SK-N-SH treated with all-trans-retinoic acid at 6 μM for 48 hours (cell line): ENCODE measurements around the gene SCN1B.

Experiments used
- ATAC-seq: fragments of 200-7000 bp; cut with Tn5 transposase; 3 replicates; pipeline ENCODE4 v1.9.1; 2020; ENCODE audit warnings: mild to moderate bottlenecking, moderate library complexity
- ARNTL ChIP-seq: fragments of 450-650 bp; formaldehyde crosslinking; IDR thresholded peaks from 2 replicates; pipeline ENCODE4 v1.5.0; 2020; ENCODE audit warnings: low read depth, mild to moderate bottlenecking, moderate library complexity, borderline replicate concordance
- ESRRG ChIP-seq: fragments of 250-450 bp; sonication (Bioruptor Pico); IDR thresholded peaks from 2 replicates; pipeline ENCODE4 v1.6.1; 2021; ENCODE audit warnings: mild to moderate bottlenecking
- GLIS3 ChIP-seq: fragments of 250-450 bp; sonication (Bioruptor Pico); IDR thresholded peaks from 2 replicates; pipeline ENCODE4 v1.5.0; 2020; ENCODE audit warnings: mild to moderate bottlenecking, moderate library complexity
- ISL1 ChIP-seq: fragments of 250-450 bp; sonication (Bioruptor Pico); IDR thresholded peaks from 2 replicates; pipeline ENCODE4 v2.1.2; 2022; ENCODE audit warnings: mild to moderate bottlenecking, moderate library complexity
- OSR1 ChIP-seq: fragments of 250-450 bp; sonication (Bioruptor Pico); IDR thresholded peaks from 2 replicates; pipeline ENCODE4 v1.8.0; 2022; ENCODE audit warnings: moderate library complexity, mild to moderate bottlenecking, inconsistent platforms
- PPARA ChIP-seq: fragments of 250-450 bp; sonication (Bioruptor Pico); IDR thresholded peaks from 2 replicates; pipeline ENCODE4 v1.5.0; 2020; ENCODE audit warnings: mild to moderate bottlenecking, borderline replicate concordance
- RARB ChIP-seq: fragments of 250-450 bp; sonication (Bioruptor Pico); IDR thresholded peaks from 2 replicates; pipeline ENCODE4 v1.8.0; 2021; ENCODE audit warnings: mild to moderate bottlenecking, moderate library complexity
- SNAI2 ChIP-seq: fragments of 250-450 bp; sonication (Bioruptor Pico); IDR thresholded peaks from 2 replicates; pipeline ENCODE4 v1.5.0; 2020; ENCODE audit warnings: mild to moderate bottlenecking, moderate library complexity
- TOX ChIP-seq: fragments of 250-450 bp; sonication (Bioruptor Pico); IDR thresholded peaks from 2 replicates; pipeline ENCODE4 v1.8.0; 2021; ENCODE audit warnings: mild to moderate bottlenecking, moderate library complexity, borderline replicate concordance
- ZC3H10 ChIP-seq: fragments of 250-450 bp; sonication (Bioruptor Pico); IDR thresholded peaks from 2 replicates; pipeline ENCODE4 v1.5.1; 2021; ENCODE audit warnings: mild to moderate bottlenecking, moderate library complexity
- ZFP3 ChIP-seq: fragments of 250-450 bp; sonication (Bioruptor Pico); IDR thresholded peaks from 2 replicates; pipeline ENCODE4 v1.5.0; 2020; ENCODE audit warnings: mild to moderate bottlenecking, moderate library complexity
- ZFP30 ChIP-seq: fragments of 450-650 bp; formaldehyde crosslinking; IDR thresholded peaks from 2 replicates; pipeline ENCODE4 v1.5.0; 2022; ENCODE audit warnings: mild to moderate bottlenecking, moderate library complexity
- ZNF565 ChIP-seq: fragments of 450-650 bp; formaldehyde crosslinking; conservative IDR thresholded peaks from 2 replicates; pipeline ENCODE4 v1.5.0; 2020; ENCODE audit warnings: low read depth, mild to moderate bottlenecking, moderate library complexity
- ZNF70 ChIP-seq: fragments of 450-650 bp; formaldehyde crosslinking; IDR thresholded peaks from 2 replicates; pipeline ENCODE4 v1.5.0; 2020; ENCODE audit warnings: mild to moderate bottlenecking, moderate library complexity
- ZNF8 ChIP-seq: fragments of 450-650 bp; formaldehyde crosslinking; IDR thresholded peaks from 2 replicates; pipeline ENCODE4 v1.5.0; 2020; ENCODE audit warnings: mild to moderate bottlenecking, moderate library complexity
- TF ChIP-seq, protein P1 (sequence below): fragments of 250-450 bp; sonication (Bioruptor Pico); IDR thresholded peaks from 2 replicates; pipeline ENCODE4 v1.8.0; 2020; ENCODE audit warnings: mild to moderate bottlenecking, moderate library complexity, borderline replicate concordance
- TF ChIP-seq, protein P2 (sequence below): fragments of 250-450 bp; sonication (Bioruptor Pico); IDR thresholded peaks from 2 replicates; pipeline ENCODE4 v1.5.1; 2021; ENCODE audit warnings: mild to moderate bottlenecking, moderate library complexity
- TF ChIP-seq, protein P3 (sequence below): fragments of 250-450 bp; sonication (Bioruptor Pico); IDR thresholded peaks from 2 replicates; pipeline ENCODE4 v1.5.1; 2020; ENCODE audit warnings: low read depth, mild to moderate bottlenecking, moderate library complexity

SCN1B gene

DNA sequence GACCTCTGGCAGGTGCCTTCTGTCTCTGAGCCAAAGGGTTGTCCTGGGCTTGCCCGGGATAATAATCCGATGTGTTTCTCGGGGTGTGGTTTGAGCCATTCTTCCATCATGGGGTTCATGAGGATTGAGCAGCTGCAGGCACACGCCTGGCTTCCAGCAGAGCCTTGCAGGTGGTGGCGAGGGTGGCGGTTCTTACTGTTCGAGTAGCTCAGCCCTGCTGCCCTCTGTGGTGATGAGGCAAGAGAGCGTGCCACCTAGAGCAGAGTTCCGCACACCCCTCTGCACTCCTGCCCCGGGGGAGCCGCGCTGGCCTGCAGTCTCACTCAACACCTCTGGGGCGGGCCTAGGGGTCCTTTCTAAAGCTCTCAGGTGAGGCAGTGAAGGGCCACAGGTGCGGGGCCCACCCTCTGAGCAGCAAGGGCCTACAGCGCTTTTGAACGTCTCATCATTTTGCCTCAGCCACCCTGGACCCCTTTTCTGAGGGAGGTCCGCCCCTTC is 3.8 kb downstream of the SCN1B start:
- TF ChIP-seq ISL1 (CRISPR knock-in tag) (no peak), RARB (CRISPR knock-in tag) (no peak), PPARA (CRISPR knock-in tag) (no peak), ZFP30 (no peak)
- TF ChIP-seq, protein P1, sequence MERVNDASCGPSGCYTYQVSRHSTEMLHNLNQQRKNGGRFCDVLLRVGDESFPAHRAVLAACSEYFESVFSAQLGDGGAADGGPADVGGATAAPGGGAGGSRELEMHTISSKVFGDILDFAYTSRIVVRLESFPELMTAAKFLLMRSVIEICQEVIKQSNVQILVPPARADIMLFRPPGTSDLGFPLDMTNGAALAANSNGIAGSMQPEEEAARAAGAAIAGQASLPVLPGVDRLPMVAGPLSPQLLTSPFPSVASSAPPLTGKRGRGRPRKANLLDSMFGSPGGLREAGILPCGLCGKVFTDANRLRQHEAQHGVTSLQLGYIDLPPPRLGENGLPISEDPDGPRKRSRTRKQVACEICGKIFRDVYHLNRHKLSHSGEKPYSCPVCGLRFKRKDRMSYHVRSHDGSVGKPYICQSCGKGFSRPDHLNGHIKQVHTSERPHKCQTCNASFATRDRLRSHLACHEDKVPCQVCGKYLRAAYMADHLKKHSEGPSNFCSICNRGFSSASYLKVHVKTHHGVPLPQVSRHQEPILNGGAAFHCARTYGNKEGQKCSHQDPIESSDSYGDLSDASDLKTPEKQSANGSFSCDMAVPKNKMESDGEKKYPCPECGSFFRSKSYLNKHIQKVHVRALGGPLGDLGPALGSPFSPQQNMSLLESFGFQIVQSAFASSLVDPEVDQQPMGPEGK (CRISPR knock-in tag), result no peak
- no peak for ATAC-seq

DNA sequence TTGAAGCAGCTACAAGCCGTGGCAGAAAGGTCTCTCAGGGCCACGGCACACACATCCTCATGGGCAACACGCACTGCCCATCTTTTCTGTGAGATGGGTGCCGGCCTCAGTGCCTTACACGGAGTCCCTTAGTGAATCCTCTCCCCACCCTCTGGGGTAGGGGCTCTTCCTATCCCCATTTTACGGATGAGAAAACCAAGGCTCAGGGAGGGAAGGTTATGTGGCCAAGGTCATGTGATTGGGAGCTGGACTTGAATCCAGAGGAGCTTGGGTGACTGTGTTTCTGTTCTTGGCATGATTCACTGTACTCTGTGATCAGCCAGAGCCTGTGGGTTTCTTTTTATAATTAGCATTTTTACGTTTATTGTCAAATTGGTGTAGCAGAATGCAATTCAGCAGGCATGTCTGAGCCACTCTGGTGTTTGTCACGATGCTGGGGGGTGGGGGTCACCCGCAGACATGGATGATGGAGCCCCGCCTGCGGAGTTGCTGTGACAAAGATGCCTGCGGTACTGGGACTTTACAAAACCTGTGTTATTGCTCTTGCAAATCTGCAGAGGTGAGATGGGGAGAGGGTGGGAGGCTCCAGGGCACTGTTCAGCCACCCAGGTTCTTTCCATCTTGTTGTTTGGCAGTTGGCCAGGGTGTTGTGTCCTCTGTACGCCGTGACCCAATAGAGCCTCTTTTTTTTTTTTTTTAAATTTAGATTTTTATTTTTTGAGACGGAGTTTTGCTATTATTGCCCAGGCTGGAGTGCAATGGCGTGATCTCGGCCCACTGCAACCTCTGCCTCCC is 4.5 kb downstream of the SCN1B start:
- no peak for ATAC-seq

DNA sequence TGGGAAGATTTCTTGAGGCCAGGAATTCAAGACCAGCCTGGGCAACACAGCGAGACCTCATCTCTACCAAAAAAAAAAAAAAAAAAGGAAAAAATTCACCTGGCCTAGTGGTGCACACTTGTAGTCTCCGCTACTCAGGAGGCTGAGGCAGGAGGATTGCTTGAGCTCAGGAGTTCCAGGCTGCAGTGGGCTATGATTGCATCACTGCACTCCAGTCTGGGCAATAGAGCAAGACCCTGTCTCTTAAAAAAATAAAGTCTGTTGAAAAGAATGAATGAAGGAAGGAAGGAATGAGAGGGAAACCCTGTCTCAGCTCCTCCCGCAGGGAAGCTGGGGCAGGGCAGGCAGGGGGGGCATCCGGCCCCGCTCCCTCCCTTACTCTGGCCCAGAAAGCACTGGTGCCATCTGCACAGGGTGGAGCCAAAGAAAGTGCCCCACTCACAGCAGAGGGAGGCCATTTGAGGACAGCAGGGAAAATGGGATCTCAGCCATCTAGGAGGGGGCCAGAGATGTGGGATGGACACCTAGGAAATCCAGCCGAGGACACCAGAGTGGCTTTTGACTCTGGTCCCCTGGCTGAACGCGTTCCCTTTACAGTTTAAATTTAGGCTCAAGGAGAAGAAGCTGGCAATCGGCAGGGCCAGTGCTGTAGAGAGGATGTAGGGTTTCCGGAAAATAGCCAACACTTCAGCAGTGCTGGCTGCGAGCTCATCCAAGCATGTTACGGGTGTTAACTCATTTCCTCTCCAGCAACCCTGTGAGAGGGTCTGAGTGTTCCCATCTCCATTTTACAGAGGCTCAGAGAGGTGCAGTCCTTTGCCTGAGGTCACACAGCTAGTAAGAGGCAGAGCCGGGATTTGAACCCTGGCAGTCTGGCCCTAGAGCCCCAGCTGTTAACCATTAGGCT is 7.7 kb downstream of the SCN1B start:
- no peak; the same call in 2 of the 3 replicates for ATAC-seq
- no peak for TF ChIP-seq ARNTL (CRISPR knock-in tag)

More for the DNA sequence above, 4.5 kb downstream of the SCN1B start:
- TF ChIP-seq ZNF8 (CRISPR knock-in tag) (no peak), ZNF70 (no peak), GLIS3 (CRISPR knock-in tag) (no peak), PPARA (CRISPR knock-in tag) (no peak), OSR1 (CRISPR knock-in tag) (no peak), RARB (CRISPR knock-in tag) (no peak), ZFP3 (CRISPR knock-in tag) (no peak), SNAI2 (no peak), ZC3H10 (CRISPR knock-in tag) (no peak), ISL1 (CRISPR knock-in tag) (no peak), ZNF565 (CRISPR knock-in tag) (no peak)
- TF ChIP-seq, protein P2, sequence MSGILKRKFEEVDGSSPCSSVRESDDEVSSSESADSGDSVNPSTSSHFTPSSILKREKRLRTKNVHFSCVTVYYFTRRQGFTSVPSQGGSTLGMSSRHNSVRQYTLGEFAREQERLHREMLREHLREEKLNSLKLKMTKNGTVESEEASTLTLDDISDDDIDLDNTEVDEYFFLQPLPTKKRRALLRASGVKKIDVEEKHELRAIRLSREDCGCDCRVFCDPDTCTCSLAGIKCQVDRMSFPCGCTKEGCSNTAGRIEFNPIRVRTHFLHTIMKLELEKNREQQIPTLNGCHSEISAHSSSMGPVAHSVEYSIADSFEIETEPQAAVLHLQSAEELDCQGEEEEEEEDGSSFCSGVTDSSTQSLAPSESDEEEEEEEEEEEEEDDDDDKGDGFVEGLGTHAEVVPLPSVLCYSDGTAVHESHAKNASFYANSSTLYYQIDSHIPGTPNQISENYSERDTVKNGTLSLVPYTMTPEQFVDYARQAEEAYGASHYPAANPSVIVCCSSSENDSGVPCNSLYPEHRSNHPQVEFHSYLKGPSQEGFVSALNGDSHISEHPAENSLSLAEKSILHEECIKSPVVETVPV (CRISPR knock-in tag), result no peak
- TF ChIP-seq, protein P1 (CRISPR knock-in tag), result no peak
- TF ChIP-seq, protein P3, sequence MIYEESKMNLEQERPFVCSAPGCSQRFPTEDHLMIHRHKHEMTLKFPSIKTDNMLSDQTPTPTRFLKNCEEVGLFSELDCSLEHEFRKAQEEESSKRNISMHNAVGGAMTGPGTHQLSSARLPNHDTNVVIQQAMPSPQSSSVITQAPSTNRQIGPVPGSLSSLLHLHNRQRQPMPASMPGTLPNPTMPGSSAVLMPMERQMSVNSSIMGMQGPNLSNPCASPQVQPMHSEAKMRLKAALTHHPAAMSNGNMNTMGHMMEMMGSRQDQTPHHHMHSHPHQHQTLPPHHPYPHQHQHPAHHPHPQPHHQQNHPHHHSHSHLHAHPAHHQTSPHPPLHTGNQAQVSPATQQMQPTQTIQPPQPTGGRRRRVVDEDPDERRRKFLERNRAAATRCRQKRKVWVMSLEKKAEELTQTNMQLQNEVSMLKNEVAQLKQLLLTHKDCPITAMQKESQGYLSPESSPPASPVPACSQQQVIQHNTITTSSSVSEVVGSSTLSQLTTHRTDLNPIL, result no peak

DNA sequence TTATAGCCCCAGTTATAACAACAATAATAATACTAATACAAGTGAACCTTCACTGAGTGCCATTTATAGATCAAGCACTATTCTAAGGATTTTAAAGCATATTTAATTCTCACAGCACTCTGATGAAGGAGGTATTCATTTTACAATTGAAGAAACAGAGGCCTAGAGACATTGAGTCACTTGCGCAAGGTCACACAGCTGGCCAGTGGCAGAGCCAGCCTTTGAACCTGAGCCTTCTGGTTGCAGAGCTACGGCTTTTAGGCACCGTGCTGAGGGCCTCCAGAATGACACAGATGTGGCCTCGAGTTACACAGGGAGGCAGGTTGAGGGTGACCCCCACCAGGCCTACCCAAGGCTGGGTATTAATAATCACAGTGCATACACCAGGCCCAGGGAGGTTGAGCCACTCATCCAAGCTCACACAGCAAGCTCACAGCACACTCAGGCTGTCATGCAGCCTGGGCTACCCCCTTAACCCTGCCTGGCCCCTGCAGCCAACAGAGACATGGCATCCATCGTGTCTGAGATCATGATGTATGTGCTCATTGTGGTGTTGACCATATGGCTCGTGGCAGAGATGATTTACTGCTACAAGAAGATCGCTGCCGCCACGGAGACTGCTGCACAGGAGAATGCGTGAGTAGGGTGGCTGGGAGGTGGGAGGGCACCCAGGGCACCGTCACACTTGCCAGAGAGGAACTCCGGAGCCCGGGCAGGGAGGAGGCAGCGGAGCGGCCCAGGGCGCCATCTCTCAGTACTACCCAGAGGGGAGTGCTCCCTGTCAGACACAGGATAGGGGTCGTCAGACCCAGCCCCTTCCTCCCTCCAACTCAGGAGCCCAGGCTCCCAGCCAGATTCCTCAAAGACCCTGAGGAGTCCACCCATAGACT is 8.6 kb downstream of the SCN1B start:
- ATAC-seq, result no peak

More for the DNA sequence above, 8.6 kb downstream of the SCN1B start:
- TF ChIP-seq TOX (CRISPR knock-in tag), result no peak
- TF ChIP-seq, protein P3, result no peak
- TF ChIP-seq ZFP3 (CRISPR knock-in tag), result no peak
- no peak for TF ChIP-seq ARNTL (CRISPR knock-in tag)
- no peak for TF ChIP-seq ZNF70
- TF ChIP-seq ESRRG (CRISPR knock-in tag), result no peak
- no peak for TF ChIP-seq ZFP30
- no peak for TF ChIP-seq ZNF565 (CRISPR knock-in tag)
- TF ChIP-seq PPARA (CRISPR knock-in tag), result no peak
- no peak for TF ChIP-seq ZNF8 (CRISPR knock-in tag)
